HCT116 (cell line): ENCODE data around the gene NAT16. TPM values are rescaled to one million over a fixed set of nuclear protein-coding genes. Genes with fewer than 3 reads are reported as not detected.
A peak's percentile ranks its signal among the peaks of the same experiment; 100 is the strongest.

Experiments
- ATAC-seq: fragments of 200-7000 bp; cut with Tn5 transposase; 2 replicates; pipeline ENCODE4 v1.9.1; 2020; ENCODE audit warnings: mild to moderate bottlenecking, moderate library complexity
- BruUV-seq: library from RNA; stranded (reverse); fragments of 400-500 nt; replicated peaks from 2 replicates; lab custom pipeline; 2021; lab: Mats Ljungman, UMichigan
- CTCF ChIA-PET: fragments of 300-600 bp; sonication (Branson Sonifier 250); formaldehyde crosslinking; loops from one replicate; lab custom pipeline; 2021; ENCODE audit warnings: antibody characterized with exemption; lab: Charles Lee
- POLR2A ChIA-PET: fragments of 300-600, 350-600 bp; sonication (Branson Sonifier 250); formaldehyde crosslinking; loops from one replicate; lab custom pipeline; 2021; ENCODE audit warnings: antibody characterized with exemption; lab: Charles Lee
- RAD21 ChIA-PET, 2 experiments: fragments of 300-600 bp; sonication (Branson Sonifier 250); formaldehyde crosslinking; loops; one replicate each; lab custom pipeline; 2023; ENCODE audit warnings: low total read pairs in 2 of 2; ENCODE audit not compliant: uncharacterized antibody in 2 of 2, unreplicated experiment in 2 of 2, low non-redundant PET in 1 of 2; lab: Charles Lee
- DNase-seq: peaks from one replicate; pipeline ENCODE4 v3.0.0-alpha.2; 2010; ENCODE audit warnings: low read depth, low spot score
- H2AFZ ChIP-seq: fragments of 200-600 bp; shearing (Covaris generic), sonication (generic); 2 replicates; pipeline ENCODE4 v1.6.1; 2017; ENCODE audit warnings: low read depth, mixed run types, mixed read lengths, antibody characterized with exemption, low read length; ENCODE audit not compliant: poor library complexity, severe bottlenecking
- H3K27ac ChIP-seq: 2 replicates; pipeline ENCODE4 v1.5.1; 2012; ENCODE audit warnings: low read depth, low read length
- H3K27me3 ChIP-seq: fragments of 200-600 bp; sonication (generic); 2 replicates; pipeline ENCODE4 v1.6.1; 2016; ENCODE audit warnings: mixed run types, low read length, mixed read lengths; ENCODE audit not compliant: insufficient read depth
- H3K36me3 ChIP-seq, 2 experiments: fragments of 200-500 bp in 1 of 2; fragments of 200-600 bp in 1 of 2; sonication (Bioruptor generic) in 1 of 2; sonication (generic) in 1 of 2; 2 replicates each; pipeline versions ENCODE4 v1.5.1 to v1.6.1; 2014 to 2016; ENCODE audit warnings: low read length in 2 of 2, inconsistent platforms in 1 of 2, mixed read lengths in 1 of 2, mixed run types in 1 of 2; ENCODE audit not compliant: insufficient read depth in 2 of 2, control insufficient read depth in 1 of 2
- H3K4me1 ChIP-seq, 2 experiments: fragments of 200-600 bp in 1 of 2; sonication (generic) in 1 of 2; 2 replicates each; pipeline versions ENCODE4 v1.5.1 to v1.6.1; 2012 to 2017; ENCODE audit warnings: low read length in 2 of 2, inconsistent platforms in 1 of 2, mild to moderate bottlenecking in 1 of 2, mixed read lengths in 1 of 2, mixed run types in 1 of 2, moderate library complexity in 1 of 2; ENCODE audit not compliant: insufficient read depth in 2 of 2, control insufficient read depth in 1 of 2
- H3K4me2 ChIP-seq: fragments of 200-600 bp; sonication (generic); 2 replicates; pipeline ENCODE4 v1.6.1; 2017; ENCODE audit warnings: mixed run types, low read length, mixed read lengths
- H3K4me3 ChIP-seq, 2 experiments: fragments of 200-600 bp in 1 of 2; sonication (generic) in 1 of 2; replicated peaks in 1 of 2; 2 replicates each; pipeline ENCODE4 v1.5.1; 2011 to 2016; ENCODE audit warnings: low read length in 2 of 2, control low read depth in 1 of 2, low read depth in 1 of 2, mild to moderate bottlenecking in 1 of 2, mixed read lengths in 1 of 2, mixed run types in 1 of 2
- H3K79me2 ChIP-seq: fragments of 200-600 bp; sonication (generic); 2 replicates; pipeline ENCODE4 v1.6.1; 2017; ENCODE audit warnings: mild to moderate bottlenecking, mixed run types, low read length, moderate library complexity, mixed read lengths; ENCODE audit not compliant: insufficient read depth
- H3K9ac ChIP-seq: fragments of 200-600 bp; sonication (generic); 2 replicates; pipeline ENCODE4 v1.6.1; 2016; ENCODE audit warnings: low read length, mixed read lengths
- H3K9me2 ChIP-seq: fragments of 200-600 bp; sonication (generic), shearing (Covaris generic); 2 replicates; pipeline ENCODE4 v1.6.1; 2017; ENCODE audit warnings: mixed run types, mild to moderate bottlenecking, moderate library complexity; ENCODE audit not compliant: insufficient read depth
- H3K9me3 ChIP-seq, 2 experiments: fragments of 200-500 bp in 1 of 2; fragments of 200-600 bp in 1 of 2; sonication (Bioruptor generic) in 1 of 2; sonication (generic) in 1 of 2; 2 replicates each; pipeline ENCODE4 v1.6.1; 2014 to 2017; ENCODE audit warnings: low read length in 2 of 2, mixed read lengths in 2 of 2, inconsistent platforms in 1 of 2, low read depth in 1 of 2, mild to moderate bottlenecking in 1 of 2, mixed run types in 1 of 2, moderate library complexity in 1 of 2; ENCODE audit not compliant: control insufficient read depth in 1 of 2, insufficient read depth in 1 of 2
- H4K20me1 ChIP-seq: fragments of 200-600 bp; sonication (generic), shearing (Covaris generic); 2 replicates; pipeline ENCODE4 v1.6.1; 2017; ENCODE audit warnings: mixed run types, mild to moderate bottlenecking, moderate library complexity; ENCODE audit not compliant: insufficient read depth
- POLR2A ChIP-seq: IDR thresholded peaks from 2 replicates; pipeline ENCODE4 v1.7.0; 2011; ENCODE audit warnings: borderline replicate concordance; ENCODE audit not compliant: insufficient read depth, insufficient read length; ENCODE audit errors: extremely low read depth
- POLR2AphosphoS5 ChIP-seq: IDR thresholded peaks from 2 replicates; pipeline ENCODE4 v1.6.1; 2011; ENCODE audit warnings: mild to moderate bottlenecking, low read depth, low read length, moderate library complexity
- YY1 ChIP-seq: IDR thresholded peaks from 2 replicates; pipeline ENCODE4 v1.6.1; 2011; ENCODE audit warnings: low read length, low read depth, moderate library complexity, mild to moderate bottlenecking; ENCODE audit not compliant: insufficient replicate concordance; ENCODE audit errors: extremely low read depth
- intact Hi-C: fragments of 100-400 bp; cut with micrococcal nuclease; formaldehyde crosslinking; loops from 2 replicates; pipeline ENCODE4 v1.10.0; 2022
- total RNA-seq: library from RNA; stranded (reverse); gene quantifications from one replicate; pipeline ENCODE4 v1.2.1, GENCODE V29; 2021; ENCODE audit not compliant: unreplicated experiment
- TF ChIP-seq, protein P1 (sequence below): IDR thresholded peaks from 2 replicates; pipeline ENCODE4 v1.6.1; 2011; ENCODE audit warnings: mild to moderate bottlenecking, low read length, moderate library complexity; ENCODE audit not compliant: insufficient replicate concordance; ENCODE audit errors: extremely low read depth
- TF ChIP-seq, protein P2 (sequence below), 3 experiments: fragments of 200-600 bp in 1 of 3; sonication (generic) in 1 of 3; IDR thresholded peaks in 2 of 3; conservative IDR thresholded peaks in 1 of 3; 2 replicates each; pipeline ENCODE4 v1.5.1; 2012 to 2017; ENCODE audit warnings: low read depth in 2 of 3, low read length in 2 of 3, antibody characterized with exemption in 1 of 3, borderline replicate concordance in 1 of 3, control low read depth in 1 of 3, mild to moderate bottlenecking in 1 of 3, mixed read lengths in 1 of 3, mixed run types in 1 of 3, moderate library complexity in 1 of 3; ENCODE audit not compliant: insufficient read depth in 1 of 3

The NAT16 gene
- total RNA-seq, 1 experiment from 2014 or later: 2.0 TPM

DNA sequence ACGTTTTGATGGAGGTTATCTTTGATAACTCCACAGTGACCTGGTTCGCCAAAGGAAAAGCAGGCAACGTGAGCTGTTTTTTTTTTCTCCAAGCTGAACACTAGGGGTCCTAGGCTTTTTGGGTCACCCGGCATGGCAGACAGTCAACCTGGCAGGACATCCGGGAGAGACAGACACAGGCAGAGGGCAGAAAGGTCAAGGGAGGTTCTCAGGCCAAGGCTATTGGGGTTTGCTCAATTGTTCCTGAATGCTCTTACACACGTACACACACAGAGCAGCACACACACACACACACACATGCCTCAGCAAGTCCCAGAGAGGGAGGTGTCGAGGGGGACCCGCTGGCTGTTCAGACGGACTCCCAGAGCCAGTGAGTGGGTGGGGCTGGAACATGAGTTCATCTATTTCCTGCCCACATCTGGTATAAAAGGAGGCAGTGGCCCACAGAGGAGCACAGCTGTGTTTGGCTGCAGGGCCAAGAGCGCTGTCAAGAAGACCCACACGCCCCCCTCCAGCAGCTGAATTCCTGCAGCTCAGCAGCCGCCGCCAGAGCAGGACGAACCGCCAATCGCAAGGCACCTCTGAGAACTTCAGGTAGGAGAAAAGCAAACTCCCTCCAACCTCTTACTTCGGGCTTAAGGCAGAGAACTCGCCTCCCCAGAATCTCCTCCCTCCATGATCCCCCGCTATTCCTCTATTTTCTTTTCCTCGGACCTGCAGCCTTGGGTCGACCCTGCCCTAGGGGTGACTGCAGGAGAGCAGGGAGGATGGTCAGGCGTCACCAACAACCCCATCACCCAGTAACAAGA lies 53.2 kb downstream of the NAT16 start, which contains the start of gene SERPINE1:
Gene SERPINE1 (plus strand): TSS at position 454 of the 809 bp plus-strand sequence. CDS start 1,290 bp downstream, outside the sequence.
- H3K4me1 ChIP-seq: peaks cover 49 to 67% of the 10 kb centered on the region in 2 experiments
- DNase-seq: peak; percentile 86
- peak within 1 kb of the TSS; percentile 53 for H3K9ac ChIP-seq
- H3K79me2 ChIP-seq: no peaks in the 10 kb centered on the region
- ChIA-PET CTCF (interaction anchor here (1.0 to 2.6 kb wide), 6 partner anchors 11 to 49 kb away, joined by 3 to 16 read pairs (median 6); no protein-coding TSS in a partner anchor), POLR2A (interaction anchor here (0.7 to 4.0 kb wide), 22 partner anchors 9 to 252 kb away, joined by 3 to 26 read pairs (median 4); partner anchors contain the start of genes SRRT and VGF), RAD21 (no interaction called here)
- no TSS peak for BruUV-seq
- H3K4me2 ChIP-seq: peak within 1 kb of the TSS; percentile 80
- H3K36me3 ChIP-seq: peaks cover 0 to 5% of the 10 kb centered on the region in 2 experiments; a peak in 1 of 4 replicates
- H3K9me2 ChIP-seq: no peaks in the 10 kb centered on the region
- H3K27ac ChIP-seq: peak within 1 kb of the TSS; percentile 57
- no peaks in the 10 kb centered on the region for H4K20me1 ChIP-seq
- H2AFZ ChIP-seq: peak within 1 kb of the TSS; percentile 59
- peak; percentile 71 for ATAC-seq
- no peaks in the 10 kb centered on the region for H3K27me3 ChIP-seq
- H3K9me3 ChIP-seq: no peaks in the 10 kb centered on the region
- intact Hi-C loops: no loop called here
- TF ChIP-seq, protein P1, sequence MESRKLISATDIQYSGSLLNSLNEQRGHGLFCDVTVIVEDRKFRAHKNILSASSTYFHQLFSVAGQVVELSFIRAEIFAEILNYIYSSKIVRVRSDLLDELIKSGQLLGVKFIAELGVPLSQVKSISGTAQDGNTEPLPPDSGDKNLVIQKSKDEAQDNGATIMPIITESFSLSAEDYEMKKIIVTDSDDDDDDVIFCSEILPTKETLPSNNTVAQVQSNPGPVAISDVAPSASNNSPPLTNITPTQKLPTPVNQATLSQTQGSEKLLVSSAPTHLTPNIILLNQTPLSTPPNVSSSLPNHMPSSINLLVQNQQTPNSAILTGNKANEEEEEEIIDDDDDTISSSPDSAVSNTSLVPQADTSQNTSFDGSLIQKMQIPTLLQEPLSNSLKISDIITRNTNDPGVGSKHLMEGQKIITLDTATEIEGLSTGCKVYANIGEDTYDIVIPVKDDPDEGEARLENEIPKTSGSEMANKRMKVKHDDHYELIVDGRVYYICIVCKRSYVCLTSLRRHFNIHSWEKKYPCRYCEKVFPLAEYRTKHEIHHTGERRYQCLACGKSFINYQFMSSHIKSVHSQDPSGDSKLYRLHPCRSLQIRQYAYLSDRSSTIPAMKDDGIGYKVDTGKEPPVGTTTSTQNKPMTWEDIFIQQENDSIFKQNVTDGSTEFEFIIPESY: no peak
- TF ChIP-seq POLR2A (peak; percentile 71), YY1 (peak; percentile 1), POLR2AphosphoS5 (peak; percentile 93)
- TF ChIP-seq, protein P2, sequence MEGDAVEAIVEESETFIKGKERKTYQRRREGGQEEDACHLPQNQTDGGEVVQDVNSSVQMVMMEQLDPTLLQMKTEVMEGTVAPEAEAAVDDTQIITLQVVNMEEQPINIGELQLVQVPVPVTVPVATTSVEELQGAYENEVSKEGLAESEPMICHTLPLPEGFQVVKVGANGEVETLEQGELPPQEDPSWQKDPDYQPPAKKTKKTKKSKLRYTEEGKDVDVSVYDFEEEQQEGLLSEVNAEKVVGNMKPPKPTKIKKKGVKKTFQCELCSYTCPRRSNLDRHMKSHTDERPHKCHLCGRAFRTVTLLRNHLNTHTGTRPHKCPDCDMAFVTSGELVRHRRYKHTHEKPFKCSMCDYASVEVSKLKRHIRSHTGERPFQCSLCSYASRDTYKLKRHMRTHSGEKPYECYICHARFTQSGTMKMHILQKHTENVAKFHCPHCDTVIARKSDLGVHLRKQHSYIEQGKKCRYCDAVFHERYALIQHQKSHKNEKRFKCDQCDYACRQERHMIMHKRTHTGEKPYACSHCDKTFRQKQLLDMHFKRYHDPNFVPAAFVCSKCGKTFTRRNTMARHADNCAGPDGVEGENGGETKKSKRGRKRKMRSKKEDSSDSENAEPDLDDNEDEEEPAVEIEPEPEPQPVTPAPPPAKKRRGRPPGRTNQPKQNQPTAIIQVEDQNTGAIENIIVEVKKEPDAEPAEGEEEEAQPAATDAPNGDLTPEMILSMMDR (IDR thresholded peaks at IDR 0.05 in 2 of 3, conservative IDR thresholded peaks at IDR 0.05 in 1 of 3; ENCODE audit: borderline replicate concordance in 1 of 3, insufficient read depth in 1 of 3, low read depth in 2 of 3, low read length in 2 of 3): peak in 2 of 3 experiments; percentile 41 to 43; a peak in 3 of 6 replicates
- peak within 1 kb of the TSS; percentile 40 to 50 for H3K4me3 ChIP-seq
